Upper lobe of right lung (tissue), 1 donor: ENCODE measurements around the gene ADARB1. TPM values are rescaled to one million over a fixed set of nuclear protein-coding genes. Genes with fewer than 3 reads are reported as not detected.

Experiments used
- ATAC-seq: fragments of 200-7000 bp; cut with Tn5 transposase; one replicate; pipeline ENCODE4 v1.9.1; 2020; ENCODE audit warnings: mild to moderate bottlenecking, moderate library complexity
- DNase-seq: peaks from one replicate; pipeline ENCODE4 v3.0.0-alpha.2; 2020
- H3K27ac ChIP-seq: fragments of 200-600 bp; one replicate; pipeline ENCODE4 v1.8.0; 2022
- H3K27me3 ChIP-seq: fragments of 200-600 bp; one replicate; pipeline ENCODE4 v1.8.0; 2022; ENCODE audit warnings: mild to moderate bottlenecking
- H3K36me3 ChIP-seq: fragments of 200-600 bp; one replicate; pipeline ENCODE4 v1.8.0; 2022
- H3K4me1 ChIP-seq: fragments of 200-600 bp; one replicate; pipeline ENCODE4 v1.8.0; 2022
- H3K4me3 ChIP-seq: fragments of 200-600 bp; one replicate; pipeline ENCODE4 v1.8.0; 2022; ENCODE audit warnings: mild to moderate bottlenecking
- H3K9me3 ChIP-seq: fragments of 200-600 bp; one replicate; pipeline ENCODE4 v1.8.0; 2022
- CTCF ChIP-seq: fragments of 200-600 bp; IDR thresholded peaks from one replicate; pipeline ENCODE4 v1.8.0; 2022; ENCODE audit warnings: antibody characterized with exemption
- intact Hi-C: fragments of 100-400 bp; cut with DNase I; formaldehyde crosslinking; loops from one replicate; pipeline ENCODE4 v1.11.0; 2022
- total RNA-seq: library from RNA; stranded (reverse); fragmentation: NEBNext Ultra II Directional; extraction: Animal tissue kit (Norgen Biotek cat#: 25700); gene quantifications from one replicate; pipeline ENCODE4 v1.2.1, GENCODE V29; 2021
- donor health status: DM: no; HTN: yes; CAD: no; lungs with severe emphysema.

Gene ADARB1
- total RNA-seq, 1 donor from 2014 or later: 73.6 TPM

GRCh38 chr21:45029298-45029947 is 45.0 kb upstream of the ADARB1 start:
- peak; percentile 39 for ATAC-seq
- TF ChIP-seq CTCF: no peak
- H3K4me3 ChIP-seq: no peak overlapping the region
- H3K27ac ChIP-seq: peak overlapping the region; percentile 24
- H3K27me3 ChIP-seq: no peaks in the 10 kb centered on the region
- DNase-seq: no peak
- H3K4me1 ChIP-seq: peaks cover 10% of the 10 kb centered on the region
- no peaks in the 10 kb centered on the region for H3K9me3 ChIP-seq
- intact Hi-C loops: no loop called here
- no peaks in the 10 kb centered on the region for H3K36me3 ChIP-seq

- no peak overlapping the region for H3K4me3 ChIP-seq
- no peaks in the 10 kb centered on the region for H3K27me3 ChIP-seq
- DNase-seq (no peak), ATAC-seq (no peak)
- intact Hi-C loops: no loop called here
- no peak for TF ChIP-seq CTCF
- H3K9me3 ChIP-seq: no peaks in the 10 kb centered on the region
- peak overlapping the region; percentile 24 for H3K27ac ChIP-seq
- peaks cover 15% of the 10 kb centered on the region for H3K4me1 ChIP-seq
- H3K36me3 ChIP-seq: no peaks in the 10 kb centered on the region
Measured at GRCh38 chr21:45029948-45030681, 44.3 kb upstream of the ADARB1 start.

GRCh38 chr21:45030682-45031570 is 43.5 kb upstream of the ADARB1 start:
- peaks cover 19% of the 10 kb centered on the region for H3K4me1 ChIP-seq
- H3K4me3 ChIP-seq: no peak overlapping the region
- H3K27me3 ChIP-seq: no peaks in the 10 kb centered on the region
- TF ChIP-seq CTCF: no peak
- H3K9me3 ChIP-seq: no peaks in the 10 kb centered on the region
- DNase-seq: no peak
- no peaks in the 10 kb centered on the region for H3K36me3 ChIP-seq
- H3K27ac ChIP-seq: peak overlapping the region; percentile 30
- no peak for ATAC-seq
- intact Hi-C loops: no loop called here

- H3K4me1 ChIP-seq: peaks cover 19% of the 10 kb centered on the region
Measured at GRCh38 chr21:45031571-45032191, 42.7 kb upstream of the ADARB1 start.

More at GRCh38 chr21:45031571-45032191, 42.7 kb upstream of the ADARB1 start:
- no peak overlapping the region for H3K4me3 ChIP-seq
- DNase-seq (no peak), ATAC-seq (no peak)
- no peaks in the 10 kb centered on the region for H3K36me3 ChIP-seq
- no peak for TF ChIP-seq CTCF
- no peaks in the 10 kb centered on the region for H3K27me3 ChIP-seq
- H3K9me3 ChIP-seq: no peaks in the 10 kb centered on the region
- H3K27ac ChIP-seq: peak overlapping the region; percentile 30
- intact Hi-C loops: no loop called here
